Middle frontal gyrus (tissue), 1 donor: ENCODE measurements around the gene CDHR3.

ENCODE experiments used
- DNase-seq: peaks from one replicate; pipeline ENCODE4 v3.0.0-alpha.2; 2015; ENCODE audit warnings: low spot score; ENCODE audit errors: extremely low spot score

CDHR3 gene

DNA sequence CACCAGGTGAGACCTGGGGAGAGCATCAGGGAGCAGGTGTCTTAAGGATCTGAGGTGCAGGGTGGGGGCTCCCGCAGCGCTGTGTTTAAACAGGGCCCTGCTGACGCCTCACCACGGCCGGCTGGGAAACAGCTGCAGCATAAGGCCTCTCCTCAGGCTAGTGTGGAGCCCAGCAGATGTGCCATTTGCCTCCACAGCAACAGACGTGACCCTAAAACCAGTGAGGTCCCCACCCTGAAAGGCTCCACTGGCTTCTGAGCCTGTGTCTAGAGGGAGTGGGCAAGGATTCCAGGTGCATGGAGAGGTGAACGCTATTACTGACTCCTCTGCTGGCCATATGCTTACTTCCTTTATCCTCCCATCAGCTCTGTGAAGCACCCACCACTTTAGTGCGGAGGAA is 101.3 kb downstream of the CDHR3 start:
- no peak for DNase-seq

DNA sequence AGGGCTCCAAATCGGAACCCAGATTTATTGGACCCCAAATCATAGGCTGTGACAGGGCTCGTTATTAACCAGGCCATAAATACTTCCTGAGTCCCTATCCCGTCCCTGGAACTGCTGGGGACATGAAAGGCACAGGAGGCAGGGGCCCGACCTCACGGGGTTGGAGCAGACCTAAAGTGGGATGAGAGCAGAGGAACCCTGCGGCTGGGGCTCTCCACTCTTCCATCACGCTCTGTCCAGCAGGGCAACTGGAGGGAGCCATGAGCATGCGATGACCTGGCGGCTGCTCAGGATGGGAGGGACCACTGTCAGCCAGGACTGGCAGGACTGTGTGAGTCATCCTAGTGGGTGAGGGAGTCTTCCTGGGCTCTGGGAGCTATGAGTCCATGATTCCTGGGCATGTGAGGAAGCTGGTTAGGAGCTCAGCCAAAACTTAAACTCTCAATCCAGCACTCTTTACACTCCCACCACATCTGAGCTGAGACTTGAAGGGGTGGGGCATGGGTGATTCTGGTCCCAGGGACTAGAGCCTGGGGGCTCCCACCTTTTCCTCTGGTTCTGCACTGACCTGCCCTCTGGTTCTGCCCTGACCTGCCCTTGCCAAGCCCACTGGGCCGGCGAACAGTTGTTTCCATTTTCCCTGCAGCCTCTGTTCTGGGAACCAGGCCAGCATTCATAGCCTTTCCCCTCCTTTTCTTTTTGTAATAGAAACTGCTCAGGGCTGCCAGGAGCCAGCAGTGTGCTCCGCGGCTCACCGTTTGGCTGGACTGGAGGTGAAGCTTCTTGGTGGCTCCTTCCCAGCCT is 101.9 kb downstream of the CDHR3 start:
- DNase-seq, result peak; percentile 50

DNA sequence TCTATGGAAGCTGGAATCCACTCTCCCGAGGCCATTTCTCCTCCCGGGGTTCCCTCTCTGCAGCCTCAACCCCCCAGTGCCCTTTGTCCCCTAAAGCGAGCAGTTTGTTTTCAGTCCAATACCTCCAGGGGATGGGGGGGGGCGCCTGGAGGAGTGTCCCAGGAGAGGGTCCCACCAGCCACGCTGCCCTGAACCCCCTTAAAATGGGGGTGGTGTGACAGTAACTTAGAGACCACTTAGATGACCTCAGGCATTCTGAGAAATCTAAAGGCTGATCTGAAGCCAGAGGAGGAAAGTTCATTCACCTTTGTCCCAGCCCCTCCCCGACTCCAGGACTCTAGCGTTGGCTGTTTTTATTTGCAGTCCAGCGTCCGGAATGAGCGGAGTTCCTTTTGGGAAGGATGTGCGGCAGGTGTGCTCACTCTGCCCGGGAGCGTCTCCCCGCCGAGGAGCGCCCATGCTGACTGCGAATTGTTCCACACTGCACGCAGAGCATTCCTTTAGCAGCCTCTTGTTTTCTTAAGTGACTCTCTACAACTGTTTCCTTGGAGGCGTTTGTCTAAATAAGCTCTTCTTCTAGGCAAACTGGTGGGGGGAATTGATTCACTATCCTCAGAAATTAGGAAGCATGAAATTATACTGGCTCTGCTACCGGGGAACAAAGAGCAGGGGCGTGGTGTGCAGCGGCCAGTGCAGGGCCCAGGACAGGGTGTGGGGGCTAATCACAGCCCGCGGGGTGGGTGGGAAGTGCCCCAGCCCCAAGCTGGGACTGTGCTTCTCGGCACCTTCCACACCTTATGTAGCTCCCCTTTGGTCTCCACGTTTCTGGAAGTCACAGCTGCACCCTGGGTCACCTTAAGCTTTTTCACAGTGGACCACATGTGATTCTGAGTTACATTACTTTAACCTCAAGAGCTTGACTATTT is 102.8 kb downstream of the CDHR3 start:
- no peak for DNase-seq

DNA sequence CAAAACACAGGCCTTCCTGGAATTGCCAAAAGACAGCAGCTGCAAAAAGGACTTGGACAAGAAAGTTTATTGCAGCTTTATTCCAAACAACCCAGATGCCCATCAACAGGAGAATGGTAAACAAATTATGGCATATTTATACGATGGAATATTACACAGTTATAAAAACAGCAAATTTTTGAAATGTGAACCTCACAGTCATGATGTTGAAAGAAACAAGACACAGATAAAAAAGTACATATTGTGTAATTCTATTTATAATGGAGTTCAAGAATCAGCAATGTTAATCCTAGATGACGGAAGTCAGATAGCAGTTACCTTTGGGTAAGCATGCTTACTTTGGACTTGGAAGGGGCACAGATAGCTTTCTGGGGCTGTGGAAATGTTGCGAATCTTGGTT is 104.6 kb downstream of the CDHR3 start:
- no peak for DNase-seq

DNA sequence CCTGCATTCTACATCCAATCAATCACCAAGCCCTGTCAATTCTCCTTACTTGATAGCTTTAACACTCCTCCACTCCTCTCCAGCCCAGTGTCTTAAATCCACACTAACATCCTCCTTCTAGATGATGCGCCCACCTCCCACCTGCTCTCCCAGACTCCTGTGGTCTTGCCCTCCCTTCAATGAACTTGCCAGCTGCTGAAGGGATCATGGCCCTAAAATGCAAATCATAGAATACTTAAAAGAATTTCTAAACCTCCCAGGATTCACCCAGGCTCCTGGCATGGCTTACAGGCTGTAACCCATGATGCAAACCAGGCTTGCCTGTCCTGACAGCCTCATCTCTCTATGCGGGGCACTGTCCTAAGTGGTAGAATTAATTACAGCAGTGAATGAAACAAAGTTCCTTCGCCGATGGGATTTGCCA is 105.5 kb downstream of the CDHR3 start:
- DNase-seq, result no peak

DNA sequence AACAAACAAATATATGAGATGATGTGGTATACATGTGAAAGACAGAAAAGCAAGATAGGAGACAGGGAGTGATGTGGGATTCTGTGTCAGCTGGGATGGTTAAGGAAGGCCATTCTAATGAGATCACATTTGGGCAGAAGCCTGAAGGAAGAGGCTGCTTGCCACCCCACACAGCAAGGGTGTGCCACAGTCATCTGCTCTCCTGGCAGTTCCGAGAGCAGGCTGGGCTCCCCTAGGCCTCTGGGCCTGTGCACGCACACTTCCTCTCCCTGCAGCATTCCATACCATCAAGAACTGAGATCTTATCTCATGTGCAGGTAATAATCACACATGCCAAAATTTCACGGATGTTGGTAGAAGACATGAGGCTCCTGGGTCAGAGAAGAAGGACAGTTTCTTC is 105.9 kb downstream of the CDHR3 start:
- no peak for DNase-seq

DNA sequence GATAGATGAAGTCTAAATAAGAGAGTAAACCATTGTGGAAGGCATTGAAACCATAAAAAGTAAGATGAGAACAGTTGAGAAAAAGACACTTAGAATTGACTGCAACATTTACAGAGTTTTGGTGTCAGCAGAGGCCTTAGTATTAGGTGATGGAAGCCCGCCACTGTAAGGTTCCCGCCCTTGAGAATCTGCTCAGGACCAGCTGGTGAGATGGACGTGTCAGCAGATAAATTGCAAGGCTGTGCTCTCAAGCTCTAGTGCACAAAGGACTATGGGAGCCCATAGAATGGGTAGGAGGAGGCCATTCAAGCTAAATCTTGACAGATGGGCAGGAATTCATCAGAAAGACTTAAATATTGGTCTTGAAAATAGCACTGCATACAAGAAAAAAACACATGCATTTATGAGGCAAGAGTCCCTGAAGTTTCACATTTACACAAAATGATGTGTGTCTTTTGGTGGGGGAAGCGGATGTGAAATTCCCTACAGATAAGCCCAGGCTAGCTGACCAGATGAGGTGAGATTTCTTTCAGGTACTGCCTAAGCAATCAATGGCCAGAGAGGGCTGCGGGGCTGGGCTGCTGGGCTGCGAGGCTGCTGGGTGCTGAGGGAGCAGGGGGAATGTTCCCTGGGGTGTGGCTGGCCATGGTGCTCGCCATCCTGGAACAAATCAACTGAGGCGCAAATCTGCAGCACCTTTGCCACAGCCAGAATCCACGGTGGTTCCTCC is 106.6 kb downstream of the CDHR3 start:
- DNase-seq, result no peak

DNA sequence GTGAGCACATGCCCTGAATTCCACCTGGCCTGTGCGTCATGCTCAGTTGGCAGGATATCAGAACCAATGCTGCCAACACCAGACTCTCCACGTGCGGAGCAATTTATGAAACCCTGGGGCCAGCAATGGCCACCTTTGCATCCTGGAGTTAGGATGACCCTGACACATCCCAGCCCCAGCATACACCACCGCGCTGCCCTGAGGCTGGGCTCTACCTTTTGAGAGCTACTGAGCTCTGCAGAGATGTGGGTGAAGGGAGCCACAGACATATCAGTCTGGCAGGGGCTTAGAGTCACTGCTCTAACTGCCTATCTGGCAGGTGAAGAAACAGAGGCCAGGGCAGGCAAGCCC is 107.1 kb downstream of the CDHR3 start:
- DNase-seq, result no peak

DNA sequence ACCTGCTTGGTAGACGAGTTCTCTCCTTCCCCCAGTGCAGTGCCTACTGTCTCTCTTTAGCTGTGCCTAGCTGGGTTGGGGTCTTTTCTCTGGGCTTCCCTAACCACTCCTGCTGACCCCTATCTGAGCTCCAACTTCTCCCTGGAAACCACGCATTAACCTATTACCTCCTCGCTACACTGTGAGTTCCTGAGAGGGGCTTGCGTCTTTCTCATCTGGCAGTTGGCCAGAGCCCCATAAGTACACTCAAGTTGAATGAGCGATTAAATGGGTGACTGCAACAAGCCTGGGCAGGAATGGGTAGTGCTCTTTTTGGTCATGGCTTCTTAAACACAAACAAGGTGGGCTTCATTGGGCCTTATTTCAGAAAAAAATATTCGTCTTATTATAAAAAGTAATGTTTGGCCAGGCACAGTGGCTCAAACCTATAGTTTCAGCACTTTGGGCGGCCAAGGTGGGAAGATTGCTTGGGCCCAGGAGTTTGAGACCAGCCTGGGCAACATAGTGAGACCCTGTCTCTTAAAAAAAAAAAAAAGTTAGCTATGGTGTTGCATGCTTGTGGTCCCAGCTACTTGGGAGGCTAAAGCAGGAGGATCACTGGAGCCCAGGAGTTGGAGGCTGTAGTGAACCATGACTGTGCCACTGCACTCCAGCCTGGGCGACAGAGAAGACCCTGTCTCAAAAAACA is 107.6 kb downstream of the CDHR3 start:
- no peak for DNase-seq

DNA sequence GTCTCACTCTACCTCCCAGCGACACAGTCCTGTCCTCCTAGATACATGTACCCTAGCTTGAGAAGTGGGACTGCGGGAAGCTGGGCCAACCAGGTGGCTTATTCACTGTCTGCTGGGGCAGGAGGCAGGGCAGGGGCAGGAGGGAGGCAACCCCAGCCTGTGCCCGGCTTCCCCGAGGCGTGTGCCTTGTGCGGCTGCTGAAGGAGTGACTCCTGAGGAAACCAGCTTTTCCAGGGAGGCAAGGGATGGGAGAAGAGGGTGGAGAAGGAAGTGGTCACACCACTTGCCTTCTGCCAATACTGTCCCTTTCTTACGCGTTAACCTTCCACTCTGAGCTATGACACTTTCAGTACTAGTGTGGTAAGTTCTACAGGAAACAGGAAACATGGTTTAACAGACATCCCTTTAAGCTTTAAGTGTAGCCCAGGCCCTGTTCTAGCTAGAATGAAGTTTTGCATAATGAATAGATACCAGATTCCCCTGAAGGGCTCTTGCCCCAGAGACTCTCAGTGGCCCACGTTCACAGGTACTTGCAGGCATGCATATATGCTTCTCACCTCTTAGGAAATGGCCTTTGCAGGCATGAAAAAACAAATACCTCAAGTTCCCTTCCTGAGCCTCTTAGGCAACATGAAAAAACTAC is 108.4 kb downstream of the CDHR3 start:
- no peak for DNase-seq

DNA sequence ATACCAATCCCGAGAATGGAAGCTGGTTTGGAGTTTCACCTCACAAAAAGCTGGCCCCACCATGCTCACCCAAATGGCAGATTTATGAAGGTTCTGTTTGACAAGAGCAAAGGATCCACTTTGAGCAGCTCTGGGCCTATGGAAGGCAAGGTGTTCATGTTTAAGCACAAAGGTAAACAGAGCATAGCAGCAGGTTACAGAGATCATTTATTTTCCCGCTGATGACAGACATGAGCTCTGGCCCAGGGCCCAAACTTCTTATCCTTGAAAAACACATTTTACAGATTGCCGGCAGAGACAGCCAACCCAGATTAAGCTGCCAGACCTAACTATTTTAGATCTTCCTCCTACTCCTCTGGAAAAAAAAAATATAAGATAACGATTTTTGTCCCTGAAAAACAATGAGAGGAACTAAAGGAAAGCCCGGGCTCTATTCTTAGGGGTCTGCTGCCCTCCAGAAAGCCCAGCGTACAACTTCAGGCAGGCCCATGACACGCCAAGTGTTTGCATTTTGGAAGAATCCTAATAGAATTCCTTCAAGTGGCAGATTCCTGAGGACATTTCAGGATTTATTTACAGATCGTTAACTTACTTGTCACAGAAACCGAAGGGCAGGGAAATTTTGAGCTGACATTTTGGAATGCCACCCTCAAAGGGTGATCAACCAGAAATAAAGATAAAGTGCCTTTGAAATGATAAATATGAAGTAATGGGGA is 109.1 kb downstream of the CDHR3 start:
- no peak for DNase-seq

DNA sequence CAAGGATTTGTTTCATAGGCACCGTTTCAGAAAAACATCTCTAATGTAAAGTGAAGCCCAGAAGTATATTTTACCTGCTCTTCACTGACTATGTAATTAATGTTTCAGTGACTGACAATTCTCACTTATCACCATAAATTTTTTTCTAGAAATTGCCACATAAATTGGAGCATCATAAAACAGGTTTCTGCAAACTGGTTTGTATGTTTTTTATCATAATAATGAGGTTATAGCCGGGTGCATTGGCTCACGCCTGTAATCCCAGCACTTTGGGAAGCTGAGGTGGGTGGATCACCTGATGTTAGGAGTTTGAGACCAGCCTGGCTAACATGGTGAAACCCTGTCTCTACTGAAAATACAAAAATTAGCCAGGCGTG is 109.6 kb downstream of the CDHR3 start:
- DNase-seq, result no peak

DNA sequence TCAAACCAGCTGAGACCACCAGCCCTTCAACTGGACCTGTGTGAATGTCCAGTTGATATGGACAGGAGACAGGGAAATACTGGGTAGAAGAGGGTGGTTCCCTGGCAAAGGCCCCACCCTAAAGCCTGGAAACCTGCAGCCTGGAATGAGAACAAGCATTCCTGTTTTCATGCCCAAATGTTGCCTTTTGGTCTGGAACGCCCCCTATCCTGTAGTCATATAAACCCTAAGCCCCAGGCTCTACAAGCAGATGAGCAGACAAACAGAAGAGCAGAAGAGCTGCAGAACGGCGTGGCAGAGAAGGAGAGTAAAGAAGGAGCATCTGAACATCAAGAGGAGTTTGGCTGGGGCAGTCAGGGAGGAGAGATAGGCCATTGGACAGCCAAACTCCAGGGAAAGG is 110.6 kb downstream of the CDHR3 start:
- DNase-seq, result no peak

DNA sequence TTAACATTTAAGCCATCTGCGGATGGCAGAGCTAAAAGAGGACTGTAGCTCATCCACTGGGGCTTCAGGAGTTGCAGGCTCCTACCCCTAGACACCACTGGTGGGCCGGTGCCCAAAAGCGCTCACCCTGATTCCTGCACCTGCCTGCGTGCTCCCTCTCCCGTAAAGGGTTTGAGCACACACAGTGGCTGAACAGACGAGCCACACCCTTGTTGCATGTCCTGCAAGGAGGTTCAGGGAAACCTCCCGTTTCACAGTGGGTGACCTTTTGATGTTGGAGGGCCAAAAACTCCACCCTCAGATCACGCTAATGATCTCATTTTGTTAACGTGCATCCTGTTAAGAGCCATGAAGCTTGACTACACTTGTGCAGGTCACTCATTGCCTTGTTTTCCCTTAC is 111.2 kb downstream of the CDHR3 start:
- DNase-seq, result no peak

DNA sequence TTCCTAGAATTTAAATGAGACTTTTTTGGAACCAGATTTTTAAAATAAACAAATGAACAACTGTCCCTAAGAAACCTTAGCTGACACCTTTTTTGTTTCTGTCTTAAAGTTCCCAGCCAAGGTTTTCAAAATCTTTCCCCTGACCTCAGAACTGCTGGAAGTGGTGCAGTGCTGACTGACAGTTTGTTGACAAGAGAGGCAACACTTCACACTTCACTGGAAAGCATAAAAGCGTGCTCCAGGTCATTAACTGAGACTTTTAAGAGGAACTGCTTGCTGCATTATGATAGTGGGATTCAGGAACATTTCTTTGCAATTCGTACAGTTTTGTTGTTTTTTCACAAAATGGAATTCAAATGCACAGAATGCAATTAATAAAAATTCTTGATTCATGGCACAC is 112.9 kb downstream of the CDHR3 start:
- DNase-seq, result no peak

DNA sequence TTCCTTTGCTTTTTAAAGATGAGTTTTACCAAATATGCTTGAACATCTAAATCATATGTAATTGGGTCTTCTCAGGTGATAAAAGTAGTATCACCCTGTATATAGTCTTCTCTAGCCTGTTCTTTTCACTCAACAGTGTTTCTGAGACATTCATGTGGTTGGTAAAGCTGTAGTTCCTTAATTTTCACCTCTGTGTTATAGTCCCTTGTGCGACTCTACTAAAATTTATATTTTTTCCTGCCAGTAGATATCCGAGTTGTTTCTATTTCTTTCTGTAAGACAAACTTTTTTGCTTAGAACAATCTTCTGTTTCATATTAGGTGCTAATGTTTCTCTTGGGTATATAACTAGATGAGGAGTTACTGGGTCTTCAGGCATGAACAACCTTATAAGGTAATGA is 113.5 kb downstream of the CDHR3 start:
- no peak for DNase-seq

DNA sequence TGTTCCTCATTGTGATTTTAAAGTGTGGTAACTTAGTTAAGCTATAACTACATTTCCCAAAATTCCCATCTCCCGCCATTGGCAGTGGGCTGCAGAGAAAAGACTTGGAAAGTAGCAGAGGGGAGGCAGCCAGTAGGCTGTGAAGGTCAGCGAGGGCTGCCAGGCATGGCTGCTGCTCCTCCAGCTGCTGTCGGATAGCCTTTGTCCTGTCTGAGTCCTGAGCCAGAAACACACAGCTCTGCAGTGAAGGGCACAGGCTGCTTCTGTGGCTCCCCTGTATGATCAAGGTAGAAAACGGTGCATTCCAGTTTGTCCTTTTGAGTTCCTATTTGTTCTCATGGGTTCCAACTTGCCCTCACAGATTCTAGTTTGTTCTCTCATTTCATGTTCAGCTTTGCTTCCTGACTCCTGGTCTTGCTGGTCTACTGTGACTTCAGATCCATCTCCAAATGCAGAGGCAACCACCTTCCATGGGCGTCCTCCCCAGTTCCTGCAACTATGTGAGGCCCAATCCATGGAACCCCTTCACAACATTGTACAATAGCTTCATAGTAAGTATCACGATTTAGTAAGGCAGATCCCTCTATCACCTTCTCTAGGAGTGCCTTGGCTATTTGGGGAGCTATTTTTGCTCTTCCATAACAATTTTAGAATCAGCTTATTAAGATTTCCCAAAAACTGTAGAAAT is 117.4 kb downstream of the CDHR3 start:
- DNase-seq, result no peak

DNA sequence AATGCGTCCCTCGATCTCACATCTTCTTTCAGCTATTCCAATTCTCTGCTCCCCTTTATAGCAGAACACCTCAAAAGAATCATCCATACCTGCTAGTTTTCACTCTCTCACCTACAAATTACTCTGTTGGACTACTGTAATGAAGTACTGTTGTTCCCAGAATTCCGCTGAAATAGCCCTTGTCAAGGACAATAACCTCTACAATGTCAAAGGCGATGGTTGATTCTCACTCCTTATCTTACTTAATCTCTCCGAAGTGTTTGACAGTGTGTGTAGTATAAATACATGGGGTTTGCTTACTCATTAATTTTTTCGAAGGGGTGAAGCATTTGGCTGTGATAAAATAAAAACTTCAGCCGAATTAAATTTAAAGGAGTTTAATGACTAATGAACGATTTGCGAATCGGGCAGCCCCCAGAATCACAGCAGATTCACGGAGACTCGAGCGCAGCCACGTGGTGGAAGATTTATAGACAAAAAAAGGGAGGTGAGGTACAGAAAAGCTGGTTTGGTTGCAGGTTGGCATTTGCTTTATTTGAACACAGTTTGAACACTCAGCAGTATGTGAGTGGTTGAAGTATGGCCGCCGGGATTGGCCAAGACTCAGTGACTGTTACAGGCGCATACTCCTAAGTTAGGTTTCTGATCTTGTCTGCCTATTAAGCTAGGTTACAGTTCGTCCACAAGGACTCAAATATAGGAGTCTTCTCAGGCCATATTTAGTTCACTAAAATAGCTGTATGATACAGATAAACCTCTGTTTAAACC is 119.2 kb downstream of the CDHR3 start:
- DNase-seq, result no peak
